NCI-H2171 treated with DMSO at 0.1 percent for 48 hours (cell line): Measurements from ENCODE around the gene NXPH2.
A peak's percentile ranks its signal among the peaks of the same experiment; 100 is the strongest.
"Not testable (repeated sequence)": the region's sequence is repeated elsewhere in the genome, so short reads cannot be mapped to it uniquely, and the experiment has no call there.

Experiments
- DNase-seq: peaks from one replicate; lab custom pipeline; 2025; lab: John Stamatoyannopoulos, UW

NXPH2 gene

GRCh38 chr2:138708682-138709241 is 71.4 kb downstream of the NXPH2 start:
- no peak for DNase-seq

- DNase-seq, result peak; percentile 22
These were observed 72.7 kb downstream of the NXPH2 start for GRCh38 chr2:138707392-138708074.

GRCh38 chr2:138703242-138703641 is 76.9 kb downstream of the NXPH2 start:
- peak; percentile 75 for DNase-seq

- DNase-seq, result peak; percentile 26
These were observed 79.5 kb downstream of the NXPH2 start for GRCh38 chr2:138700716-138701115.

- no peak for DNase-seq
These were observed 80.8 kb downstream of the NXPH2 start for GRCh38 chr2:138699421-138699820.

- DNase-seq, result no peak
These were observed 81.8 kb downstream of the NXPH2 start for GRCh38 chr2:138698428-138698827.

GRCh38 chr2:138691667-138692066 is 88.5 kb downstream of the NXPH2 start:
- no peak for DNase-seq

GRCh38 chr2:138689705-138690104 is 90.5 kb downstream of the NXPH2 start:
- DNase-seq, result no peak

GRCh38 chr2:138682163-138682562 is 98.0 kb downstream of the NXPH2 start:
- DNase-seq, result no peak

GRCh38 chr2:138677221-138677620 is 103.0 kb downstream of the NXPH2 start:
- DNase-seq, result no peak

- DNase-seq, result no peak
These were observed 103.6 kb downstream of the NXPH2 start for GRCh38 chr2:138676619-138677021.

- no peak for DNase-seq
These were observed 108.6 kb downstream of the NXPH2 start for GRCh38 chr2:138671566-138671965.

GRCh38 chr2:138670734-138671133 is 109.5 kb downstream of the NXPH2 start:
- no peak for DNase-seq

- no peak for DNase-seq
These were observed 114.3 kb downstream of the NXPH2 start for GRCh38 chr2:138665937-138666336.

- DNase-seq, result no peak
These were observed 121.8 kb downstream of the NXPH2 start for GRCh38 chr2:138658187-138658894.

GRCh38 chr2:138654146-138654545 is 126.0 kb downstream of the NXPH2 start:
- no peak for DNase-seq

- no peak for DNase-seq
These were observed 127.8 kb downstream of the NXPH2 start for GRCh38 chr2:138652378-138652777.

GRCh38 chr2:138649571-138649970 is 130.6 kb downstream of the NXPH2 start:
- no peak for DNase-seq

GRCh38 chr2:138648606-138649005 is 131.6 kb downstream of the NXPH2 start:
- no peak for DNase-seq

- not testable (repeated sequence) for DNase-seq
These were observed 135.4 kb downstream of the NXPH2 start for GRCh38 chr2:138644776-138645175.

GRCh38 chr2:138640921-138641676 is 139.1 kb downstream of the NXPH2 start:
- no peak for DNase-seq

- DNase-seq, result no peak
These were observed 142.5 kb downstream of the NXPH2 start for GRCh38 chr2:138637686-138638085.

- no peak for DNase-seq
These were observed 143.1 kb downstream of the NXPH2 start for GRCh38 chr2:138637061-138637460.
